Astrocyte (in vitro differentiated cells and primary cell): Measurements from ENCODE around the gene PDGFRB. TPM values are rescaled to one million over a fixed set of nuclear protein-coding genes. Genes with fewer than 3 reads are reported as not detected.

Experiments used
- DNase-seq: peaks from one replicate; pipeline ENCODE4 v3.0.0-alpha.2; 2010; ENCODE audit warnings: low read depth
- FAIRE-seq: peaks from 2 replicates; lab custom pipeline; 2011; peaks lifted over from hg19 to GRCh38; lab: Jason Lieb, UNC
- H2AFZ ChIP-seq: 2 replicates; pipeline ENCODE4 v1.6.0; 2012; ENCODE audit warnings: low read depth, low read length, inconsistent platforms
- H3K27ac ChIP-seq: 2 replicates; pipeline ENCODE4 v1.5.1; 2011; ENCODE audit warnings: low read depth, low read length, inconsistent platforms
- H3K27me3 ChIP-seq: 2 replicates; pipeline ENCODE4 v1.6.0; 2011; ENCODE audit warnings: low read length, inconsistent platforms; ENCODE audit not compliant: insufficient read depth
- H3K36me3 ChIP-seq: 2 replicates; pipeline ENCODE4 v1.5.1; 2011; ENCODE audit warnings: low read length, inconsistent platforms; ENCODE audit not compliant: insufficient read depth
- H3K4me1 ChIP-seq: 2 replicates; pipeline ENCODE4 v1.5.1; 2011; ENCODE audit warnings: low read length, inconsistent platforms; ENCODE audit not compliant: insufficient read depth
- H3K4me2 ChIP-seq: 2 replicates; pipeline ENCODE4 v1.6.0; 2012; ENCODE audit warnings: low read length, inconsistent platforms
- H3K4me3 ChIP-seq: 2 replicates; pipeline ENCODE4 v1.5.1; 2011; ENCODE audit warnings: low read depth, mild to moderate bottlenecking, low read length, inconsistent platforms; ENCODE audit not compliant: insufficient read depth
- H3K79me2 ChIP-seq: 2 replicates; pipeline ENCODE4 v1.6.0; 2012; ENCODE audit warnings: mild to moderate bottlenecking, low read length, inconsistent platforms; ENCODE audit not compliant: insufficient read depth
- H3K9ac ChIP-seq: 2 replicates; pipeline ENCODE4 v1.6.0; 2012; ENCODE audit warnings: mild to moderate bottlenecking, low read length, inconsistent platforms
- H3K9me3 ChIP-seq: 2 replicates; pipeline ENCODE4 v1.5.1; 2012; ENCODE audit warnings: low read depth, mild to moderate bottlenecking, low read length, inconsistent platforms; ENCODE audit not compliant: insufficient read depth
- H4K20me1 ChIP-seq: 2 replicates; pipeline ENCODE4 v1.6.0; 2012; ENCODE audit warnings: low read length, inconsistent platforms; ENCODE audit not compliant: insufficient read depth
- H3K27ac Mint-ChIP-seq: one replicate; pipeline ENCODE4 v1.8.0; 2021; ENCODE audit warnings: mild to moderate bottlenecking, mixed read lengths; ENCODE audit not compliant: unreplicated experiment
- H3K27me3 Mint-ChIP-seq: one replicate; pipeline ENCODE4 v1.8.0; 2021; ENCODE audit warnings: low read depth, mixed read lengths; ENCODE audit not compliant: unreplicated experiment
- H3K36me3 Mint-ChIP-seq: one replicate; pipeline ENCODE4 v1.8.0; 2021; ENCODE audit warnings: low read depth, mixed read lengths; ENCODE audit not compliant: unreplicated experiment
- H3K4me1 Mint-ChIP-seq: one replicate; pipeline ENCODE4 v1.8.0; 2021; ENCODE audit warnings: low read depth, mixed read lengths; ENCODE audit not compliant: unreplicated experiment
- H3K4me3 Mint-ChIP-seq: one replicate; pipeline ENCODE4 v1.8.0; 2021; ENCODE audit warnings: mild to moderate bottlenecking, moderate library complexity, mixed read lengths; ENCODE audit not compliant: unreplicated experiment
- H3K9me3 Mint-ChIP-seq: one replicate; pipeline ENCODE4 v1.8.0; 2021; ENCODE audit warnings: mild to moderate bottlenecking, mixed read lengths; ENCODE audit not compliant: unreplicated experiment
- EZH2 ChIP-seq: IDR thresholded peaks from 2 replicates; pipeline ENCODE4 v1.6.1; 2012; ENCODE audit warnings: mild to moderate bottlenecking, low read length, inconsistent platforms; ENCODE audit not compliant: insufficient read depth
- total RNA-seq: library from RNA; stranded (reverse); gene quantifications from 2 replicates; pipeline ENCODE4 v1.2.1, GENCODE V29; 2021
- TF ChIP-seq, protein P1 (sequence below): IDR thresholded peaks from 2 replicates; pipeline ENCODE4 v1.5.1; 2011; ENCODE audit warnings: low read depth, mild to moderate bottlenecking, inconsistent platforms, low read length, moderate library complexity; ENCODE audit not compliant: insufficient read depth

PDGFRB gene
- total RNA-seq, 1 donor from 2014 or later: 78.8 TPM

DNA sequence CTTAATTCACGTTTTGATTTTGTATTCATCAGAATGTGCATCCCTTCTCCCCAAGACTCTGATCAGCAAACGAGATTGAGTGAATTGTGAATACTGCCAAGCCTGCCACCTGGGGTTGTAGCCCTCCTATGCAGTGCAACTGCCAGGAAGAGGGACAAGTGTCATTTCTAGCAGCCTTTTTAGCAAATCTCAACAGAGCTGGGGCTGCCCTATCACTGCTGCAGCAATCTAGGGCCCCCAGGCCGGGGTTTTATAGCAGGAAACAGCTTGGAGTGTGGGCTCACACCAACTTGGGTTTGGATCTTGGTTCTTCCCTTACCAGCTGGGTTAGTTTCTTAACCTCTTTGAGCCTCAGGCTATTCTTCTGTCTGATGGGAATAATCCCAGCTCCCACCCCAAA lies 73.3 kb downstream of the PDGFRB start:
- peaks cover 6% of the 10 kb centered on the region for H3K4me1 ChIP-seq
- no peaks in the 10 kb centered on the region for H3K79me2 ChIP-seq
- no peak overlapping the region for H3K4me3 ChIP-seq
- no peaks in the 10 kb centered on the region for H3K9me3 ChIP-seq
- no peaks in the 10 kb centered on the region for H3K27me3 ChIP-seq
- no peak overlapping the region for H2AFZ ChIP-seq
- H3K27ac ChIP-seq: no peak overlapping the region
- Mint-ChIP-seq H3K27me3 (peaks cover 56% of the 10 kb centered on the region), H3K4me1 (peaks cover 4% of the 10 kb centered on the region), H3K27ac (no peak overlapping the region), H3K36me3 (peaks cover 6% of the 10 kb centered on the region), H3K4me3 (no peak overlapping the region), H3K9me3 (peaks cover 3% of the 10 kb centered on the region)
- no peak overlapping the region for H3K9ac ChIP-seq
- H3K4me2 ChIP-seq: no peak overlapping the region
- H4K20me1 ChIP-seq: no peaks in the 10 kb centered on the region
- H3K36me3 ChIP-seq: no peaks in the 10 kb centered on the region
- FAIRE-seq (no peak), DNase-seq (no peak)
- no peak for TF ChIP-seq EZH2
- TF ChIP-seq, protein P1, sequence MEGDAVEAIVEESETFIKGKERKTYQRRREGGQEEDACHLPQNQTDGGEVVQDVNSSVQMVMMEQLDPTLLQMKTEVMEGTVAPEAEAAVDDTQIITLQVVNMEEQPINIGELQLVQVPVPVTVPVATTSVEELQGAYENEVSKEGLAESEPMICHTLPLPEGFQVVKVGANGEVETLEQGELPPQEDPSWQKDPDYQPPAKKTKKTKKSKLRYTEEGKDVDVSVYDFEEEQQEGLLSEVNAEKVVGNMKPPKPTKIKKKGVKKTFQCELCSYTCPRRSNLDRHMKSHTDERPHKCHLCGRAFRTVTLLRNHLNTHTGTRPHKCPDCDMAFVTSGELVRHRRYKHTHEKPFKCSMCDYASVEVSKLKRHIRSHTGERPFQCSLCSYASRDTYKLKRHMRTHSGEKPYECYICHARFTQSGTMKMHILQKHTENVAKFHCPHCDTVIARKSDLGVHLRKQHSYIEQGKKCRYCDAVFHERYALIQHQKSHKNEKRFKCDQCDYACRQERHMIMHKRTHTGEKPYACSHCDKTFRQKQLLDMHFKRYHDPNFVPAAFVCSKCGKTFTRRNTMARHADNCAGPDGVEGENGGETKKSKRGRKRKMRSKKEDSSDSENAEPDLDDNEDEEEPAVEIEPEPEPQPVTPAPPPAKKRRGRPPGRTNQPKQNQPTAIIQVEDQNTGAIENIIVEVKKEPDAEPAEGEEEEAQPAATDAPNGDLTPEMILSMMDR: no peak

DNA sequence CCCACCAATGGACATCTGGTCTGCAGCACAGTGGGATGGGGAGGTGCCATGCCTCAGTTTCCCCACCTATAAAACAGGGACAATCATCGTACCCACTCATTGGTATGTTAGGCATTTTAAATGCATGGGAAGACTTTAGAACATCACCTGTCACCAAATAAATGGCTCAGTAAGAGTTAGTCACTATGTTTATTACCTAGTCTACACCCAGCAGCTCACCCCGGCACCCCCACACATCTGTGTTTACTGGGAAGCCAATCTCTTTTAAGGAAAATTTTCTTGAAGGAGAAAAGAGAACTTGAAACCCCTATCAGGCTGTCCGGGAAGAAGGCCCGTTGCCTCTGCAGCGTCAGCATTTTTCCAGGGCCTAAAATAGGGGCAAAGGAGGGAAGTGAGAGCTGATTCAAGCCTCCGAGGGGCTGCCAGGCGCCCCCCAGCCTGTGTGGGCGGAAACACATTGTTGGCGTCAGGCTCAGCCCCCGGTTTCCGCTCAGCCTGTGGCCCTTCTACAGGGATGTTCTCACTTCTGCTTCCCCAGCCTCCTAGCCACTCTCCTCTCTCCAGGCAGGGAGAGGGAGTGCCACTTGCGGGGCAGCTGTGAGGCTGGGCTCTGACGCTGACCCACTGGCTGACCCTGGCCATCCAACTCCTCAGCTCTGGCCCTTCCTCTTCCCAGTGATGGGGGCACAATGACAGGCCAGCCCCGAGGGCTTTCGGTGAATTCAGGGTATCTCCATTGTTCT lies 73.9 kb downstream of the PDGFRB start:
- Mint-ChIP-seq H3K4me3 (no peak overlapping the region), H3K27me3 (peaks cover 57% of the 10 kb centered on the region), H3K9me3 (peaks cover 3% of the 10 kb centered on the region), H3K4me1 (peaks cover 4% of the 10 kb centered on the region), H3K27ac (no peak overlapping the region), H3K36me3 (peaks cover 6% of the 10 kb centered on the region)
- Histone ChIP-seq H3K36me3 (no peaks in the 10 kb centered on the region), H3K27ac (no peak overlapping the region), H3K79me2 (no peaks in the 10 kb centered on the region), H3K4me1 (peaks cover 6% of the 10 kb centered on the region), H3K9me3 (no peaks in the 10 kb centered on the region), H4K20me1 (no peaks in the 10 kb centered on the region), H3K4me3 (no peak overlapping the region), H3K4me2 (peak overlapping the region; percentile 20), H3K27me3 (no peaks in the 10 kb centered on the region), H3K9ac (no peak overlapping the region), H2AFZ (peak overlapping the region; percentile 60)
- no peak for TF ChIP-seq EZH2
- TF ChIP-seq, protein P1: no peak
- no peak for FAIRE-seq
- DNase-seq: no peak

DNA sequence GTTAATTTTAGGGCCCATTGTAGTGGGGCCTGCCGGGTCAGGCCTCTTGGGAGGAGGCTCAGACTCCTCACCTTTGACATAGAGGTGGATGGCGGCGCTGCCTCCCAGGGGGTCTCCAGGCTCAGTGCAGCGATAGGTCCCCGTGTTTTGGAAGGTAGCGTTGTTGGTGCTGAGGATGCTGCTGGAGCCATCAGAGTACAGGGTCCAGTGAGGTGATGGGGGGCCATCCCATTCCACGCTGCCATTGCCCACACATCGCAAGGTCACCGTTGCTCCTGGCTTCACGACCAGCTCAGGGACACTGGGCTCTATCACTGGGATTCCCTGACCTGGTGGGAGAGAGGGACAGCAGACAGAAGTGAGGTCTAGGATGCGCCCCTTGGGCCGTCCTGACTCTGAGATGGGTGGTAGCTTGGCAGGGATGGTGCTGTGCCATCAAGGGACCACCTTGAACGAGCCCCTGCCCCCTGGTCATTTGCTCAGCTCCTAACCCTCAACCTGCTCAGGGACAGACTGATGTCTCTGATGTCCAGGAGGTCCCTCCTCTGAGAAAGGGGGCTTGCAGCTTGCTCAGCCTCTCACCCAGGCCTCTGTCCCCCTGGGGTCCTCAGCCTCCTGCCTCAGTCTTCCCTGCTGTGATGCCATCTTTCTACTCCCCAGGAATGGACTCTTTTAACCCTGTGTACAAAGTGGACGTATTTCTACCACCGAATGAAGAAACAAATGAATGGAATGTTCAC lies 74.8 kb downstream of the PDGFRB start:
- peaks cover 52% of the 10 kb centered on the region for H3K27me3 Mint-ChIP-seq
- H3K9ac ChIP-seq: no peak overlapping the region
- peaks cover 3% of the 10 kb centered on the region for H3K9me3 Mint-ChIP-seq
- no peak overlapping the region for H3K4me3 Mint-ChIP-seq
- no peaks in the 10 kb centered on the region for H3K79me2 ChIP-seq
- H3K9me3 ChIP-seq: no peaks in the 10 kb centered on the region
- H3K36me3 ChIP-seq: no peaks in the 10 kb centered on the region
- no peaks in the 10 kb centered on the region for H3K27me3 ChIP-seq
- H3K4me1 ChIP-seq: peaks cover 6% of the 10 kb centered on the region
- H4K20me1 ChIP-seq: no peaks in the 10 kb centered on the region
- H3K27ac Mint-ChIP-seq: no peak overlapping the region
- FAIRE-seq (no peak), DNase-seq (no peak)
- H3K36me3 Mint-ChIP-seq: peaks cover 6% of the 10 kb centered on the region
- no peak overlapping the region for H3K4me2 ChIP-seq
- TF ChIP-seq, protein P1: no peak
- no peak overlapping the region for H3K27ac ChIP-seq
- peaks cover 4% of the 10 kb centered on the region for H3K4me1 Mint-ChIP-seq
- no peak overlapping the region for H3K4me3 ChIP-seq
- no peak overlapping the region for H2AFZ ChIP-seq
